ENCODE measurements around the gene SERBP1. TPM values are rescaled to one million over a fixed set of nuclear protein-coding genes. Genes with fewer than 3 reads are reported as not detected.
"Not testable (repeated sequence)": the region's sequence is repeated elsewhere in the genome, so short reads cannot be mapped to it uniquely, and the experiment has no call there.

SERBP1 gene
- total RNA-seq, 6 donors from 2014 or later, result 93.2 to 199 (median 138) TPM

- peak overlapping the region in 1 of 4 donors; percentile 20 for H3K27ac ChIP-seq
- no peaks in the 10 kb centered on the region for H3K27me3 ChIP-seq
- no peak for DNase-seq
- TF ChIP-seq EP300 (IDR thresholded peaks at IDR 0.05), result no peak
- TF ChIP-seq POLR2AphosphoS5 (IDR thresholded peaks at IDR 0.05), result no peak
- no peak for TF ChIP-seq POLR2A (IDR thresholded peaks at IDR 0.05)
- TF ChIP-seq CTCF (IDR thresholded peaks at IDR 0.05), result no peak
- no peaks in the 10 kb centered on the region for H3K36me3 ChIP-seq
- peaks cover 0 to 11% (median 5%) of the 10 kb centered on the region in 4 donors for H3K4me1 ChIP-seq
- ATAC-seq (ENCODE audit: low FRiP score in 2 of 2), result no peak
- WGBS, 2 donors, result 11 to 25% methylated on average over 1 of the region's 1 CpG
- H3K4me3 ChIP-seq, result no peak overlapping the region
- H3K9me3 ChIP-seq, result no peaks in the 10 kb centered on the region
These were observed 16.7 kb upstream of the SERBP1 start for GRCh38 chr1:67446893-67447292.

GRCh38 chr1:67446014-67446413 lies 15.8 kb upstream of the SERBP1 start:
- not testable (repeated sequence) for H3K9me3 ChIP-seq; ATAC-seq (ENCODE audit: low FRiP score in 2 of 2); H3K27me3 ChIP-seq; H3K27ac ChIP-seq; H3K36me3 ChIP-seq; H3K4me3 ChIP-seq; DNase-seq
- 55 to 69% methylated on average over 5 of the region's 5 CpGs for WGBS, 2 donors
- H3K4me1 ChIP-seq, result peaks cover 4 to 15% (median 7%) of the 10 kb centered on the region in 4 donors

- TF ChIP-seq POLR2AphosphoS5 (IDR thresholded peaks at IDR 0.05), result no peak
- TF ChIP-seq CTCF (IDR thresholded peaks at IDR 0.05), result no peak
- no peak for TF ChIP-seq EP300 (IDR thresholded peaks at IDR 0.05)
- TF ChIP-seq POLR2A (IDR thresholded peaks at IDR 0.05), result no peak
- H3K27me3 ChIP-seq, result no peaks in the 10 kb centered on the region
- DNase-seq, result no peak
These were observed 11.6 kb upstream of the SERBP1 start for GRCh38 chr1:67441739-67442281.

GRCh38 chr1:67441183-67441582 lies 11.0 kb upstream of the SERBP1 start:
- Histone ChIP-seq H3K27me3 (no peaks in the 10 kb centered on the region), H3K27ac (no peak overlapping the region), H3K4me1 (peaks cover 5 to 13% (median 11%) of the 10 kb centered on the region in 4 donors), H3K9me3 (no peaks in the 10 kb centered on the region), H3K4me3 (no peak overlapping the region), H3K36me3 (no peaks in the 10 kb centered on the region)
- 21 to 40% methylated on average over 3 of the region's 3 CpGs for WGBS, 2 donors
- peak in 1 of 2 donors; percentile 48 for DNase-seq
- ATAC-seq (ENCODE audit: low FRiP score in 2 of 2), result no peak
- no peak for TF ChIP-seq EP300 (IDR thresholded peaks at IDR 0.05)
- no peak for TF ChIP-seq CTCF (IDR thresholded peaks at IDR 0.05)
- TF ChIP-seq POLR2A (IDR thresholded peaks at IDR 0.05), result no peak
- no peak for TF ChIP-seq POLR2AphosphoS5 (IDR thresholded peaks at IDR 0.05)

More at GRCh38 chr1:67441739-67442281, 11.6 kb upstream of the SERBP1 start:
- H3K4me1 ChIP-seq, result peaks cover 7 to 13% (median 11%) of the 10 kb centered on the region in 4 donors
- no peak overlapping the region for H3K4me3 ChIP-seq
- no peak for ATAC-seq (ENCODE audit: low FRiP score in 2 of 2)
- no peaks in the 10 kb centered on the region for H3K9me3 ChIP-seq
- 75 to 77% methylated on average over 2 of the region's 2 CpGs for whole genome bisulfite sequencing, 2 donors
- H3K27ac ChIP-seq, result no peak overlapping the region
- H3K36me3 ChIP-seq, result no peaks in the 10 kb centered on the region

- no peaks in the 10 kb centered on the region for H3K36me3 ChIP-seq
- TF ChIP-seq POLR2A (IDR thresholded peaks at IDR 0.05), result no peak
- TF ChIP-seq EP300 (IDR thresholded peaks at IDR 0.05), result no peak
- TF ChIP-seq CTCF (IDR thresholded peaks at IDR 0.05), result no peak
- no peak for TF ChIP-seq POLR2AphosphoS5 (IDR thresholded peaks at IDR 0.05)
- H3K4me3 ChIP-seq, result no peak overlapping the region
- no peaks in the 10 kb centered on the region for H3K27me3 ChIP-seq
- DNase-seq (no peak), ATAC-seq (ENCODE audit: low FRiP score in 2 of 2) (no peak)
- H3K4me1 ChIP-seq, result peaks cover 5 to 13% (median 11%) of the 10 kb centered on the region in 4 donors
- 66 to 72% methylated on average over 3 of the region's 3 CpGs for WGBS, 2 donors
- H3K27ac ChIP-seq, result no peak overlapping the region
- H3K9me3 ChIP-seq, result no peaks in the 10 kb centered on the region
These were observed 10.1 kb upstream of the SERBP1 start for GRCh38 chr1:67440339-67440738.

Data from upper lobe of left lung (tissue), 6 donors.